ENCODE data around the gene CHRND. TPM values are rescaled to one million over a fixed set of nuclear protein-coding genes. Genes with fewer than 3 reads are reported as not detected.

The CHRND gene
- total and polyA plus RNA-seq, 2 experiments from 2014 or later, result not detected

DNA sequence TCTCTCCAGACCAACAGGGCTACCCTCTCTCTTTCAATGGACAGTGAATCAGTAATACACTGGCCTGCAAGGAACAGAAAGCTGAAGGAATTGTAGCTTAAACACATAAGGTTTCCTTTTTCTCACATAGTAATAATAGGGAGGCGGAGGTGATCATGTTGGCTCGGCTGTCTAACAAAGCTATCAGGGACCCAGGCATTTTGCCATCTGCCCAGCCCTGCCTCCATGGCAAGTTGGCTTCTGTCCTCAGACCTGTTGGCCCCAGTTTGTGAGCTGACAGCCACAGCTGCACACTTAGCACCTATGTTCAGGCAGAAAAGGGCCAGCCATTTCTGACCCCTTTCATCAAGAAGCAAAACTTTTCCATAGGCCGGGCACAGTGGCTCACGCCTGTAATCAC, 11.5 kb downstream of the CHRND start:
- DNase-seq (ENCODE audit: low spot score), result no peak
- TF ChIP-seq EZH2 (IDR thresholded peaks at IDR 0.05; ENCODE audit: borderline replicate concordance), result no peak
- TF ChIP-seq EZH2phosphoT487 (IDR thresholded peaks at IDR 0.05; ENCODE audit: low read depth, severe bottlenecking, unreplicated experiment), result no peak
- no peak for TF ChIP-seq CTCF (IDR thresholded peaks at IDR 0.05; ENCODE audit: poor library complexity)
- H3K27me3 ChIP-seq, result no peaks in the 10 kb centered on the region
- H3K36me3 ChIP-seq (replicated peaks; ENCODE audit: insufficient read depth, low read depth), result no peaks in the 10 kb centered on the region
- no peak overlapping the region for H3K4me2 ChIP-seq
- H3K4me3 ChIP-seq, result no peak overlapping the region
- no peaks in the 10 kb centered on the region for H3K9me2 ChIP-seq (replicated peaks; ENCODE audit: insufficient read depth)
- H2AFZ ChIP-seq, result no peak overlapping the region
- H3K27ac ChIP-seq, result no peak overlapping the region
- no peaks in the 10 kb centered on the region for H3K79me2 ChIP-seq
- H3K4me1 ChIP-seq (ENCODE audit: insufficient read depth), result no peaks in the 10 kb centered on the region
- no peaks in the 10 kb centered on the region for H4K20me1 ChIP-seq (ENCODE audit: insufficient read depth, poor library complexity, severe bottlenecking)
- H3K9me3 ChIP-seq (ENCODE audit: low read depth), result no peaks in the 10 kb centered on the region
- WGBS (ENCODE audit: low lambda C conversion rate, missing lambda C conversion rate), result 97% methylated on average over 4 of the region's 4 CpGs

- Histone ChIP-seq H3K4me3 (no peak overlapping the region), H3K9me2 (replicated peaks; ENCODE audit: insufficient read depth) (no peaks in the 10 kb centered on the region), H3K36me3 (replicated peaks; ENCODE audit: insufficient read depth, low read depth) (no peaks in the 10 kb centered on the region), H3K4me1 (ENCODE audit: insufficient read depth) (no peaks in the 10 kb centered on the region), H3K4me2 (no peak overlapping the region), H3K9me3 (ENCODE audit: low read depth) (no peaks in the 10 kb centered on the region), H2AFZ (no peak overlapping the region), H3K27me3 (no peaks in the 10 kb centered on the region), H3K27ac (no peak overlapping the region), H3K79me2 (no peaks in the 10 kb centered on the region), H4K20me1 (ENCODE audit: insufficient read depth, poor library complexity, severe bottlenecking) (no peaks in the 10 kb centered on the region)
- no peak for TF ChIP-seq CTCF (IDR thresholded peaks at IDR 0.05; ENCODE audit: poor library complexity)
- TF ChIP-seq EZH2 (IDR thresholded peaks at IDR 0.05; ENCODE audit: borderline replicate concordance), result no peak
- no peak for TF ChIP-seq EZH2phosphoT487 (IDR thresholded peaks at IDR 0.05; ENCODE audit: low read depth, severe bottlenecking, unreplicated experiment)
- 40% methylated on average over 1 of the region's 4 CpGs for WGBS (ENCODE audit: low lambda C conversion rate, missing lambda C conversion rate)
- DNase-seq (ENCODE audit: low spot score), result no peak
Measured at GRCh38 chr2:232538671-232539070, 12.7 kb downstream of the CHRND start.

DNA sequence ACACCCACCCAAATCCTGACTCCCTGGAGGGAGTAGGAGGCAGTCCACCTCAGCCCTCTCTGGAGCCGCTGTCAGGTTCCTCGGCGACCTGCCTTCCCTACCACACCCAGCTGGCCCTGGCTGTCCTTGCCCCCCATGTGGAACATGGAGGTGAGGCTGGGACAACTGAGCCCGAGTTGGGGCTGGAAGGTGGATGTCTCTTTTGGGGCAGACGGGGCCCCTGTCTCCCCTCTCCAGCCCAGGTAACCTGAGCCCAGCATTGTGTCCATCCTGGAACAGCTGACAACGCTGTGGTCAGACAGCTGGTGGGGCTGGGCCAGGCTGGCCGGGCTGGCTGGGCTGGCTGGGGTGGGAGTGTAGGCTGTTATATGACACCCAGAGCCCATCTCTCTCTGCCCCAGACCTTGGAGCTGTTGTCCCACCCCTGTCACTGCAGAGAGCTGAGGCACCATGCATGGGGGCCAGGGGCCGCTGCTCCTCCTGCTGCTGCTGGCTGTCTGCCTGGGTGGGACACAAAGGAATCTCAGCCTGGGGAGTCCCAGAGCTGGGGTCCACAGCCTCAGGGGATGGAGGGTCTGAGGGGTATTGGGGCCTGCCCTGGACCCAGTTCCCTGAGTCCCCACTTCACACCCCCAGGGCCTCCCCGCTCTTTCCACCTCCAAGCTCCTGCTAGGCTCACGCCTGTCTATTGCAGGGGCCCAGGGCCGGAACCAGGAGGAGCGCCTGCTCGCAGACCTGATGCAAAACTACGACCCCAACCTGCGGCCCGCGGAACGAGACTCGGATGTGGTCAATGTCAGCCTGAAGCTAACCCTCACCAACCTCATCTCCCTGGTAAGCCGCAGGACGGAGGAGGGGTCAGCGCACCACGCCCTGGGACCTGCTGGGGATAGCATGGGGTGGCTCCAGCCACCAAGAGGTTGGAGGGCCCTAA, 13.6 kb downstream of the CHRND start, which contains the start of gene CHRNG:
CHRNG (plus strand) TSS at position 395 of the 934 bp plus-strand sequence; CDS start at position 451, 56 bp downstream.
- H3K4me2 ChIP-seq, result no peak within 1 kb of the TSS

More for the DNA sequence above, 13.6 kb downstream of the CHRND start, which contains the start of gene CHRNG:
- Histone ChIP-seq H3K36me3 (replicated peaks; ENCODE audit: insufficient read depth, low read depth) (no peaks in the 10 kb centered on the region), H4K20me1 (ENCODE audit: insufficient read depth, poor library complexity, severe bottlenecking) (no peaks in the 10 kb centered on the region), H3K4me3 (no peak within 1 kb of the TSS), H3K79me2 (no peaks in the 10 kb centered on the region), H2AFZ (no peak within 1 kb of the TSS), H3K4me1 (ENCODE audit: insufficient read depth) (no peaks in the 10 kb centered on the region), H3K9me3 (ENCODE audit: low read depth) (no peaks in the 10 kb centered on the region), H3K9me2 (replicated peaks; ENCODE audit: insufficient read depth) (no peaks in the 10 kb centered on the region), H3K27ac (no peak within 1 kb of the TSS), H3K27me3 (no peaks in the 10 kb centered on the region)
- 81% methylated on average over 21 of the region's 23 CpGs for WGBS (ENCODE audit: low lambda C conversion rate, missing lambda C conversion rate)
- TF ChIP-seq EZH2 (IDR thresholded peaks at IDR 0.05; ENCODE audit: borderline replicate concordance), result no peak
- no peak for TF ChIP-seq CTCF (IDR thresholded peaks at IDR 0.05; ENCODE audit: poor library complexity)
- no peak for TF ChIP-seq EZH2phosphoT487 (IDR thresholded peaks at IDR 0.05; ENCODE audit: low read depth, severe bottlenecking, unreplicated experiment)
- peak; percentile 4 for DNase-seq (ENCODE audit: low spot score)
